Choroid plexus epithelial cell (primary cell): Measurements from ENCODE around the gene SPATA6L.

Experiments
- DNase-seq: peaks from one replicate; pipeline ENCODE4 v3.0.0-alpha.2; 2010; ENCODE audit warnings: low read depth
- H3K4me3 ChIP-seq: 2 replicates; pipeline ENCODE4 v1.5.1; 2011; ENCODE audit warnings: low read depth, mild to moderate bottlenecking, control low read depth, low read length, moderate library complexity
- TF ChIP-seq, protein P1 (sequence below): conservative IDR thresholded peaks from 2 replicates; pipeline ENCODE4 v1.5.1; 2011; ENCODE audit warnings: low read depth, mild to moderate bottlenecking, control low read depth, inconsistent platforms, low read length, moderate library complexity

Gene SPATA6L, protein sequence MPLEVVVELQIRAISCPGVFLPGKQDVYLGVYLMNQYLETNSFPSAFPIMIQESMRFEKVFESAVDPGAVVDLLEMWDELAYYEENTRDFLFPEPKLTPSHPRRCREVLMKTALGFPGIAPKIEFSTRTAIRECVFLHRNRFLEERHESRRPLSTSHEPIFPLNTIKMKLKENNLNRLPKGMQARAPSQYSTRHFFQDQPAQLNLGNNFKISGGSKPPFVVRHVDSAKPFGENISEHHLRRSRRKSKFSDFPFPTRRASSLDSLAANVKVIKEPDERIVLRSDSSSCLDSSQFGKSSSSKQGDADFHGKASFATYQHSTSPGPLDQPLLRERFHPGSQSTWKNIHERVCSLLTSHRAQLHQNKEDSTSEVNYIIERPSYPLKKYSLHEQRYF

DNA sequence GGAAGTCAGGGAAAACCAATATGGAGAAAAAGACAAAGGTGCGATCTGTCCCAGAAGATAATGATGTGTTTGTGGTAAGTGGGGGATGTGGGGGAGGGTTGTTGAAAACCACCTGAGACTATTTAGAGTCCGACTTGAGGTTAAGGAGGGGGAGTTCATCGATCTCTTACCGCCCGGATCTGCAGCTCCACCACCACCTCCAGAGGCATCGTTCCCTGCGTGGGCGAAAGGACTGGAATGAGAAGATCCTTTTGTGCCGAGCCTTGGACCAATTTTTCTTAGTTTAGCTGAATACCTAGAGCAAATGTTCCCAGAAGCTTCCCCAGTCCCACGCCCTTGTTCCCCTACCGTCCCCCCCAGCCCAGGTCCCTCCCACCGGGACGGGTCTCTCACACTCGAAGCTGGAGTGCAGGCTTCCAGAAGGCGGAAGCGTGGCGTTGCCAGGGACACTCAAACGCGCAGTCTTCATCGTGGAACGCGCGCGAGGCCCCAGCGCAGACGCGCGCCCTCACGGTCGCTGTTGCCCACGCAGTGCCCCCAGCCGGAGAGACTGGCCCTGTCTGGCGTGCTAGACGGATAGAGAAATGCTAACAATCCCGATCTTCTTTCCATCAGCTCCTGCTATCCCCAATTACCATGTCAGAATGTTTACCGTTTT is at the start of gene SPATA6L:
SPATA6L (minus strand) TSS at position 439 of the 658 bp plus-strand sequence; CDS start at position 209, 230 bp downstream.
- DNase-seq, result peak; percentile 59
- H3K4me3 ChIP-seq, result peak within 1 kb of the TSS; percentile 64

DNA sequence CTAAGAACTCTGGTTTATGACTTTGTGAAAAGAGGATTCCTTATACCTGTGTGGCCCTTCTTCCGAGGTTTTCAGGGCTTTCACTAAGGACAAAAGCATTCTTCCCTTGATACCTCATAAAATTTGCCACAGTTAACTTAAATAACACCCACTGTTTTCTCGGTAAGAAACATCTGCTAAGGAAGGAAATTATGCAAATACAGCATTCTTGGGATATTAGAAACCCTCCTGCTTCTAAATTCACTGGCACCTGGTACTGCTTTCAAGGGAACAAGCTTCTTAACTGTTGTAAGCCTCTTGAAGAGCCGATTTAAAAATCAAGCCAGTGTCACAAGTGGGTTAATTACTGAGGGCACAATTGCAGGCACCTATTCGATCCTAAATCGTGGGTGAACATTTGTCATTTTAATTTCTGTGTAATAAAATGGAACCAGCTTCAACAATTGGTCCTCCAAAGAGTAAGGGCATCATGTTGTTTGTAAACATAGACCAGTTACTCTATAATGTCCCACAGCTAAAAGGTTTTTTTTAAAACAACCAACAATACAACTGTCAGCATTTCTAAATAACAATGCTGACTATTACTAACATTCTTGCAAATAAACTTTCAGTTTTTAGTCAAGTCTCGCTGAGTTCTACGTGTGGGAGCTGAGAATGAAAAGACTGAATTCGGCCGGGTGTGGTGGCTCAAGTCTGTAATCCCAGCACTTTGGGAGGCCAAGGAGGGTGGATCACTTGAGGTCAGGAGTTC is 48.2 kb upstream of the SPATA6L start:
- DNase-seq, result no peak
- TF ChIP-seq, protein P1, sequence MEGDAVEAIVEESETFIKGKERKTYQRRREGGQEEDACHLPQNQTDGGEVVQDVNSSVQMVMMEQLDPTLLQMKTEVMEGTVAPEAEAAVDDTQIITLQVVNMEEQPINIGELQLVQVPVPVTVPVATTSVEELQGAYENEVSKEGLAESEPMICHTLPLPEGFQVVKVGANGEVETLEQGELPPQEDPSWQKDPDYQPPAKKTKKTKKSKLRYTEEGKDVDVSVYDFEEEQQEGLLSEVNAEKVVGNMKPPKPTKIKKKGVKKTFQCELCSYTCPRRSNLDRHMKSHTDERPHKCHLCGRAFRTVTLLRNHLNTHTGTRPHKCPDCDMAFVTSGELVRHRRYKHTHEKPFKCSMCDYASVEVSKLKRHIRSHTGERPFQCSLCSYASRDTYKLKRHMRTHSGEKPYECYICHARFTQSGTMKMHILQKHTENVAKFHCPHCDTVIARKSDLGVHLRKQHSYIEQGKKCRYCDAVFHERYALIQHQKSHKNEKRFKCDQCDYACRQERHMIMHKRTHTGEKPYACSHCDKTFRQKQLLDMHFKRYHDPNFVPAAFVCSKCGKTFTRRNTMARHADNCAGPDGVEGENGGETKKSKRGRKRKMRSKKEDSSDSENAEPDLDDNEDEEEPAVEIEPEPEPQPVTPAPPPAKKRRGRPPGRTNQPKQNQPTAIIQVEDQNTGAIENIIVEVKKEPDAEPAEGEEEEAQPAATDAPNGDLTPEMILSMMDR, result no peak
- no peak overlapping the region for H3K4me3 ChIP-seq

More for the DNA sequence above, at the start of gene SPATA6L:
- TF ChIP-seq, protein P1, result peak; percentile 9

DNA sequence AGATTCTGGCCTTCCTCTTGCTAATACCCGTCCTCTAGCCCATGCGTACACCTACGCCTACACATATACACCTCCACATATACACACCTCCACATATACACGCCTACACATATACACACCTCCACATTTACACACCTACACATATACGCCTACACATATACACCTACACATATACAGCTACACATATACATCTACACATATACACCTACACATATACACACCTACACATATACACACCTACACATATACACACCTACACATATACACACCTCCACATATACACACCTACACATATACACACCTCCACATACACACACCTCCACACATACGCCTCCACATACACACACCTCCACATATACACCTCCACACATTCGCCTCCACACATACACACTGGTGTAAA is 47.6 kb upstream of the SPATA6L start:
- no peak overlapping the region for H3K4me3 ChIP-seq
- no peak for DNase-seq
- TF ChIP-seq, protein P1, result no peak

DNA sequence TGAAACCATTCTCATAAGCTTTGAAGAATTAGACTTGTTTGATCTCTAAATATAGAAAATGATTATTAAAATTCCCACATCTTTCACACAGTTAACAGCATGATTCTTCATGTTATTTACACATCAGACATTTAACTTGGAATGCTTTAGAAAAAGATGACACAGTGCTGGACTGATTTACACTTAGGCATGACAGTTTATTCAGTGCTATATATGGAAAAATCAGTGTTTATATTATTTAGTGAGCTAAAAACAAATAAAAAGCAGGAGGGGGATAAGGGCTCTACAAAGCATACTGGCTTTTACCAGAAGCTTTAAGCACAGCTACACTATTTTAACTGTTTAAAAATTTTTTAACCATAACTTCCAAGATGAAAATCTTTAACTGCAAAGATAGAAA is 43.1 kb upstream of the SPATA6L start:
- TF ChIP-seq, protein P1, result no peak
- no peak overlapping the region for H3K4me3 ChIP-seq
- DNase-seq, result no peak

DNA sequence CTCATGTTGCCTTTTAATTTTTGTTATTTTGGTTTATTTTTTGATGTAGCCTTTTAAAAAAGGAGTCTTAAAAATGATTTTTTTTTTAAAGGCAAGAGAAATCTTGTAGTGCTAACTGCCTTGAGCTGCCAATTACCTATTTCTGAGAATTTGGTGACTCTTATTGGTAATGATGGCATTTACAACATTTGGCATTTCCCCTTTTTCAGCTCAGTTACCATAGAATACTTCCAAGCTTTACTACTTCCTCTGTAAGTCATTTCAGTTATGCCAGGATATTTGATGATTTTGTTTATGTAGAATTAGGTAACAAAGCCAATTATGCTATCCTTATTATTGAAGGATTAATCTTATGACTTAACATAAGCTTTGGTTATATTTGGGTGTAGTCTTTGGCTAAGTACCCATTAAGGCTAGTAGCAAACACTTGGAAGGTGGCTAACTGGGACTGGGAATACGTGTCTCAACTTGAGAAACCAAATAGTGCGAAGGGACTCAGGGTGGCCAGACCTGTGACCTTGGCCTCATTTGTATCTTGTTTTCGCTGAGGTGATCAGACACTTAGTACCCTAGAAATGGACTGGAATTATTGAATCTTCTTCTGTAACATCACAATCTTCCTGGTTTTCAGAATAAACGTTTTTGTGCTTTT is 40.8 kb upstream of the SPATA6L start:
- no peak for DNase-seq
- TF ChIP-seq, protein P1, result no peak
- H3K4me3 ChIP-seq, result no peak overlapping the region

DNA sequence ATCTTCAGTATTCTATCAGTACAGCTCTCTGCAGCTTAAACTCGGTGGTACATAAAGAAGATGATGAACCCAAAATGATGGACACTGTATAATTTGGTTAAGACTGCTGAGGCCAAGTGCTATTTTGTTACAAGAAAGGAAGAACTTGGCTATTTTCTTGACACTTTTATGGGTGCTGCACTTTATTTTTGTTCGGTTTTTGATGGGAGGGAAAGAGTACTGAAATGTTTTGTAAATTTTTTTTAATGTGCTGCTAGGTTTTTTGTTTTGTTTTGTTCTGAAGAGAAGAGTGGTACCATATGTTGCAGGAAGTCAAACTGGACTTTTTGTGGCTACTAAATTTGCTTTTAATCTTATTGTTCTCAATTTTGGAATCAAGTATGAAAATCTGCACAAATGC is 39.7 kb upstream of the SPATA6L start:
- DNase-seq, result no peak
- H3K4me3 ChIP-seq, result no peak overlapping the region
- TF ChIP-seq, protein P1, result no peak
